K562 (cell line): ENCODE data around the gene CDX1. TPM values are rescaled to one million over a fixed set of nuclear protein-coding genes. Genes with fewer than 3 reads are reported as not detected.
A peak's percentile ranks its signal among the peaks of the same experiment; 100 is the strongest.

ENCODE experiments used
- KHSRP ChIP-seq: fragments of 450-650 bp; IDR thresholded peaks from 2 replicates; pipeline ENCODE4 v1.6.1; 2017
- NBN ChIP-seq: fragments of 450-650 bp; IDR thresholded peaks from 2 replicates; pipeline ENCODE4 v1.6.1; 2016; ENCODE audit warnings: low read depth, mild to moderate bottlenecking
- polyA plus RNA-seq, 8 experiments: library from polyadenylated mRNA; depleted of rRNA in 4 of 8; stranded (reverse) in 5 of 8; unstranded in 3 of 8; fragments of >200 nt; fragmentation: Nextera tagmentation in 2 of 8; fragmentation: Illumina TruSeq in 1 of 8; extraction: Ambion mirVana in 2 of 8; extraction: Trizol in 1 of 8; gene quantifications; 2 replicates each; pipeline versions ENCODE4 v1.2.1 to v1.2.3, GENCODE V29; 2011 to 2014; ENCODE audit warnings: inconsistent platforms in 1 of 8, missing spikeins in 1 of 8
- total RNA-seq, 7 experiments: library from RNA; depleted of rRNA in 6 of 7; stranded (reverse); fragments of >200 nt in 6 of 7; fragmentation: Illumina TruSeq in 2 of 7; extraction: Trizol in 2 of 7; gene quantifications; 2 replicates each; pipeline versions ENCODE4 v1.2.1 to v1.2.3, GENCODE V29; 2011 to 2021; ENCODE audit warnings: low replicate concordance in 1 of 7
- TF ChIP-seq, protein P1 (sequence below): fragments of 450-650 bp; IDR thresholded peaks from 2 replicates; pipeline ENCODE4 v1.6.1; 2017; ENCODE audit warnings: antibody characterized with exemption, mild to moderate bottlenecking
- TF ChIP-seq, protein P2 (sequence below): IDR thresholded peaks from 2 replicates; pipeline ENCODE4 v1.6.1; 2011; ENCODE audit not compliant: insufficient read length; ENCODE audit errors: extremely low read depth
- TF ChIP-seq, protein P3 (sequence below): fragments of 450-650 bp; IDR thresholded peaks from 2 replicates; pipeline ENCODE4 v1.6.1; 2016; ENCODE audit warnings: mild to moderate bottlenecking, moderate library complexity

The CDX1 gene
- total and polyA plus RNA-seq, 9 of the 15 experiments (the other 6 are each of a cell fraction or from before 2014, with no cell fraction given), result 0.06 to 0.16 TPM; not detected in 7

DNA sequence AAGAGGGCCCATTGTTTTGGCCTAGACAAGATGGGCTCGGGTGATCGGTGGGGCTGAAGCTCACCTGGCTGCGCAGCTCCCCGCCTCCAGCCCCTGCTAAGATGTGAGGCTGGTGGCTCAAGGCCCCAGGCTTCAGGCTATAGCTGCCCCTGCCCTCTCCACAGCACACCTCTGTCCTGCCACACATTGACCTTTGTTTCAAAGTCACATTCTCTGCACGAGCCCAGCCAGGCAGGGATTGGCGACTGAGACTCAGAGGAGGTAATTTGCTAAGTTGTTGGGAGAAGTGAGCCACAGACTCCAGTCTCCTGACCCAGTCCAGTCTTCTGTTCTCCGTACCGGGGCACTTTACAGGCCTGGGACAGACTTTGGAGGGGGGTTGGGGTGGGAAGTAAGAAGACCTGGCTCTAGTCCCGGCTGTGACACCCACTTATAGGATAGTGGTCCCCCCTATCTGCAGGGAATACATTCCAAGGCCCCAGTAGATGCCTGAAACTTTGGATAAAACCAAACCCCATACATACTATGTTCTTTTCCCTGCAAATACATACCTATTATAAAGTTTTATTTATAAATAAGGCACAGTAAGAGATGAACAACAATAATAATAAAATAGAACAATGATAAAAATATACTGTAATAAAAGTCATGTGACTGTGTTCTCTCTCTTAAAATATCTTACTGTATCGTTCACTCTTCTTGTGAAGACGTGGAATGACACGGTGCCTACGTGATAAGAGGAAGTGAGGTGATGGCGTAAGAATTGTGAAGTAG, 24.2 kb upstream of the CDX1 start (continued):
- TF ChIP-seq NBN (0 out of 2 replicates have a peak, but pooled peaks have one; percentile 24), KHSRP (0 out of 2 replicates have a peak, but pooled peaks have one; percentile 46)
- TF ChIP-seq, protein P1, sequence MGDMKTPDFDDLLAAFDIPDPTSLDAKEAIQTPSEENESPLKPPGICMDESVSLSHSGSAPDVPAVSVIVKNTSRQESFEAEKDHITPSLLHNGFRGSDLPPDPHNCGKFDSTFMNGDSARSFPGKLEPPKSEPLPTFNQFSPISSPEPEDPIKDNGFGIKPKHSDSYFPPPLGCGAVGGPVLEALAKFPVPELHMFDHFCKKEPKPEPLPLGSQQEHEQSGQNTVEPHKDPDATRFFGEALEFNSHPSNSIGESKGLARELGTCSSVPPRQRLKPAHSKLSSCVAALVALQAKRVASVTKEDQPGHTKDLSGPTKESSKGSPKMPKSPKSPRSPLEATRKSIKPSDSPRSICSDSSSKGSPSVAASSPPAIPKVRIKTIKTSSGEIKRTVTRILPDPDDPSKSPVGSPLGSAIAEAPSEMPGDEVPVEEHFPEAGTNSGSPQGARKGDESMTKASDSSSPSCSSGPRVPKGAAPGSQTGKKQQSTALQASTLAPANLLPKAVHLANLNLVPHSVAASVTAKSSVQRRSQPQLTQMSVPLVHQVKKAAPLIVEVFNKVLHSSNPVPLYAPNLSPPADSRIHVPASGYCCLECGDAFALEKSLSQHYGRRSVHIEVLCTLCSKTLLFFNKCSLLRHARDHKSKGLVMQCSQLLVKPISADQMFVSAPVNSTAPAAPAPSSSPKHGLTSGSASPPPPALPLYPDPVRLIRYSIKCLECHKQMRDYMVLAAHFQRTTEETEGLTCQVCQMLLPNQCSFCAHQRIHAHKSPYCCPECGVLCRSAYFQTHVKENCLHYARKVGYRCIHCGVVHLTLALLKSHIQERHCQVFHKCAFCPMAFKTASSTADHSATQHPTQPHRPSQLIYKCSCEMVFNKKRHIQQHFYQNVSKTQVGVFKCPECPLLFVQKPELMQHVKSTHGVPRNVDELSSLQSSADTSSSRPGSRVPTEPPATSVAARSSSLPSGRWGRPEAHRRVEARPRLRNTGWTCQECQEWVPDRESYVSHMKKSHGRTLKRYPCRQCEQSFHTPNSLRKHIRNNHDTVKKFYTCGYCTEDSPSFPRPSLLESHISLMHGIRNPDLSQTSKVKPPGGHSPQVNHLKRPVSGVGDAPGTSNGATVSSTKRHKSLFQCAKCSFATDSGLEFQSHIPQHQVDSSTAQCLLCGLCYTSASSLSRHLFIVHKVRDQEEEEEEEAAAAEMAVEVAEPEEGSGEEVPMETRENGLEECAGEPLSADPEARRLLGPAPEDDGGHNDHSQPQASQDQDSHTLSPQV, result peak; percentile 14; the same call in 1 of the 2 replicates
- TF ChIP-seq, protein P2, sequence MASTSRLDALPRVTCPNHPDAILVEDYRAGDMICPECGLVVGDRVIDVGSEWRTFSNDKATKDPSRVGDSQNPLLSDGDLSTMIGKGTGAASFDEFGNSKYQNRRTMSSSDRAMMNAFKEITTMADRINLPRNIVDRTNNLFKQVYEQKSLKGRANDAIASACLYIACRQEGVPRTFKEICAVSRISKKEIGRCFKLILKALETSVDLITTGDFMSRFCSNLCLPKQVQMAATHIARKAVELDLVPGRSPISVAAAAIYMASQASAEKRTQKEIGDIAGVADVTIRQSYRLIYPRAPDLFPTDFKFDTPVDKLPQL, result no peak
- TF ChIP-seq, protein P3, sequence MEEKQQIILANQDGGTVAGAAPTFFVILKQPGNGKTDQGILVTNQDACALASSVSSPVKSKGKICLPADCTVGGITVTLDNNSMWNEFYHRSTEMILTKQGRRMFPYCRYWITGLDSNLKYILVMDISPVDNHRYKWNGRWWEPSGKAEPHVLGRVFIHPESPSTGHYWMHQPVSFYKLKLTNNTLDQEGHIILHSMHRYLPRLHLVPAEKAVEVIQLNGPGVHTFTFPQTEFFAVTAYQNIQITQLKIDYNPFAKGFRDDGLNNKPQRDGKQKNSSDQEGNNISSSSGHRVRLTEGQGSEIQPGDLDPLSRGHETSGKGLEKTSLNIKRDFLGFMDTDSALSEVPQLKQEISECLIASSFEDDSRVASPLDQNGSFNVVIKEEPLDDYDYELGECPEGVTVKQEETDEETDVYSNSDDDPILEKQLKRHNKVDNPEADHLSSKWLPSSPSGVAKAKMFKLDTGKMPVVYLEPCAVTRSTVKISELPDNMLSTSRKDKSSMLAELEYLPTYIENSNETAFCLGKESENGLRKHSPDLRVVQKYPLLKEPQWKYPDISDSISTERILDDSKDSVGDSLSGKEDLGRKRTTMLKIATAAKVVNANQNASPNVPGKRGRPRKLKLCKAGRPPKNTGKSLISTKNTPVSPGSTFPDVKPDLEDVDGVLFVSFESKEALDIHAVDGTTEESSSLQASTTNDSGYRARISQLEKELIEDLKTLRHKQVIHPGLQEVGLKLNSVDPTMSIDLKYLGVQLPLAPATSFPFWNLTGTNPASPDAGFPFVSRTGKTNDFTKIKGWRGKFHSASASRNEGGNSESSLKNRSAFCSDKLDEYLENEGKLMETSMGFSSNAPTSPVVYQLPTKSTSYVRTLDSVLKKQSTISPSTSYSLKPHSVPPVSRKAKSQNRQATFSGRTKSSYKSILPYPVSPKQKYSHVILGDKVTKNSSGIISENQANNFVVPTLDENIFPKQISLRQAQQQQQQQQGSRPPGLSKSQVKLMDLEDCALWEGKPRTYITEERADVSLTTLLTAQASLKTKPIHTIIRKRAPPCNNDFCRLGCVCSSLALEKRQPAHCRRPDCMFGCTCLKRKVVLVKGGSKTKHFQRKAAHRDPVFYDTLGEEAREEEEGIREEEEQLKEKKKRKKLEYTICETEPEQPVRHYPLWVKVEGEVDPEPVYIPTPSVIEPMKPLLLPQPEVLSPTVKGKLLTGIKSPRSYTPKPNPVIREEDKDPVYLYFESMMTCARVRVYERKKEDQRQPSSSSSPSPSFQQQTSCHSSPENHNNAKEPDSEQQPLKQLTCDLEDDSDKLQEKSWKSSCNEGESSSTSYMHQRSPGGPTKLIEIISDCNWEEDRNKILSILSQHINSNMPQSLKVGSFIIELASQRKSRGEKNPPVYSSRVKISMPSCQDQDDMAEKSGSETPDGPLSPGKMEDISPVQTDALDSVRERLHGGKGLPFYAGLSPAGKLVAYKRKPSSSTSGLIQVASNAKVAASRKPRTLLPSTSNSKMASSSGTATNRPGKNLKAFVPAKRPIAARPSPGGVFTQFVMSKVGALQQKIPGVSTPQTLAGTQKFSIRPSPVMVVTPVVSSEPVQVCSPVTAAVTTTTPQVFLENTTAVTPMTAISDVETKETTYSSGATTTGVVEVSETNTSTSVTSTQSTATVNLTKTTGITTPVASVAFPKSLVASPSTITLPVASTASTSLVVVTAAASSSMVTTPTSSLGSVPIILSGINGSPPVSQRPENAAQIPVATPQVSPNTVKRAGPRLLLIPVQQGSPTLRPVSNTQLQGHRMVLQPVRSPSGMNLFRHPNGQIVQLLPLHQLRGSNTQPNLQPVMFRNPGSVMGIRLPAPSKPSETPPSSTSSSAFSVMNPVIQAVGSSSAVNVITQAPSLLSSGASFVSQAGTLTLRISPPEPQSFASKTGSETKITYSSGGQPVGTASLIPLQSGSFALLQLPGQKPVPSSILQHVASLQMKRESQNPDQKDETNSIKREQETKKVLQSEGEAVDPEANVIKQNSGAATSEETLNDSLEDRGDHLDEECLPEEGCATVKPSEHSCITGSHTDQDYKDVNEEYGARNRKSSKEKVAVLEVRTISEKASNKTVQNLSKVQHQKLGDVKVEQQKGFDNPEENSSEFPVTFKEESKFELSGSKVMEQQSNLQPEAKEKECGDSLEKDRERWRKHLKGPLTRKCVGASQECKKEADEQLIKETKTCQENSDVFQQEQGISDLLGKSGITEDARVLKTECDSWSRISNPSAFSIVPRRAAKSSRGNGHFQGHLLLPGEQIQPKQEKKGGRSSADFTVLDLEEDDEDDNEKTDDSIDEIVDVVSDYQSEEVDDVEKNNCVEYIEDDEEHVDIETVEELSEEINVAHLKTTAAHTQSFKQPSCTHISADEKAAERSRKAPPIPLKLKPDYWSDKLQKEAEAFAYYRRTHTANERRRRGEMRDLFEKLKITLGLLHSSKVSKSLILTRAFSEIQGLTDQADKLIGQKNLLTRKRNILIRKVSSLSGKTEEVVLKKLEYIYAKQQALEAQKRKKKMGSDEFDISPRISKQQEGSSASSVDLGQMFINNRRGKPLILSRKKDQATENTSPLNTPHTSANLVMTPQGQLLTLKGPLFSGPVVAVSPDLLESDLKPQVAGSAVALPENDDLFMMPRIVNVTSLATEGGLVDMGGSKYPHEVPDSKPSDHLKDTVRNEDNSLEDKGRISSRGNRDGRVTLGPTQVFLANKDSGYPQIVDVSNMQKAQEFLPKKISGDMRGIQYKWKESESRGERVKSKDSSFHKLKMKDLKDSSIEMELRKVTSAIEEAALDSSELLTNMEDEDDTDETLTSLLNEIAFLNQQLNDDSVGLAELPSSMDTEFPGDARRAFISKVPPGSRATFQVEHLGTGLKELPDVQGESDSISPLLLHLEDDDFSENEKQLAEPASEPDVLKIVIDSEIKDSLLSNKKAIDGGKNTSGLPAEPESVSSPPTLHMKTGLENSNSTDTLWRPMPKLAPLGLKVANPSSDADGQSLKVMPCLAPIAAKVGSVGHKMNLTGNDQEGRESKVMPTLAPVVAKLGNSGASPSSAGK, result 0 out of 2 replicates have a peak, but pooled peaks have one; percentile 14
